ENCODE data around the gene PGM5.

PGM5 gene

GRCh38 chr9:68536876-68537615, 180.6 kb downstream of the PGM5 start:
- TF ChIP-seq CTCF (conservative IDR thresholded peaks at IDR 0.05; ENCODE audit: low read depth), result no peak
- no peak overlapping the region for H3K27ac ChIP-seq
- ChIA-PET POLR2A (ENCODE audit: low non-redundant PET) (no interaction called here), CTCF (interaction anchor here (1.5 kb wide), 1 partner anchor 31 kb away, joined by 3 read pairs; no protein-coding TSS in a partner anchor)
- no peak for DNase-seq (ENCODE audit: low spot score)

GRCh38 chr9:68537616-68537880, 181.1 kb downstream of the PGM5 start:
- POLR2A ChIA-PET (ENCODE audit: low non-redundant PET), result no interaction called here
- TF ChIP-seq CTCF (conservative IDR thresholded peaks at IDR 0.05; ENCODE audit: low read depth), result no peak

GRCh38 chr9:68538200-68538599, 181.8 kb downstream of the PGM5 start:
- no peak for DNase-seq (ENCODE audit: low spot score)
- ChIA-PET POLR2A (ENCODE audit: low non-redundant PET) (no interaction called here), CTCF (interaction anchor here (1.5 kb wide), 1 partner anchor 30 kb away, joined by 3 read pairs; no protein-coding TSS in a partner anchor)
- no peak overlapping the region for H3K27ac ChIP-seq
- no peak for TF ChIP-seq CTCF (conservative IDR thresholded peaks at IDR 0.05; ENCODE audit: low read depth)

More at GRCh38 chr9:68537616-68537880, 181.1 kb downstream of the PGM5 start:
- no peak overlapping the region for H3K27ac ChIP-seq
- CTCF ChIA-PET, result interaction anchor here (1.5 kb wide), 1 partner anchor 30 kb away, joined by 3 read pairs; no protein-coding TSS in a partner anchor
- DNase-seq (ENCODE audit: low spot score), result no peak

GRCh38 chr9:68540712-68541535, 184.5 kb downstream of the PGM5 start, which contains the start of gene TMEM252:
TMEM252 (minus strand) TSS chr9:68540883; CDS start chr9:68540814, 69 bp downstream.
- DNase-seq (ENCODE audit: low spot score), result no peak
- POLR2A ChIA-PET (ENCODE audit: low non-redundant PET), result no interaction called here
- no peak for TF ChIP-seq CTCF (conservative IDR thresholded peaks at IDR 0.05; ENCODE audit: low read depth)
- CTCF ChIA-PET, result interaction anchor here (0.6 kb wide), 1 partner anchor 18 kb away, joined by 3 read pairs; no protein-coding TSS in a partner anchor
- no peak within 1 kb of the TSS for H3K27ac ChIP-seq

GRCh38 chr9:68541568-68541967, 185.2 kb downstream of the PGM5 start:
- no peak overlapping the region for H3K27ac ChIP-seq
- POLR2A ChIA-PET (ENCODE audit: low non-redundant PET), result no interaction called here
- CTCF ChIA-PET, result interaction anchor here (0.7 kb wide), 1 partner anchor 44 kb away, joined by 3 read pairs; no protein-coding TSS in a partner anchor
- TF ChIP-seq CTCF (conservative IDR thresholded peaks at IDR 0.05; ENCODE audit: low read depth), result no peak
- DNase-seq (ENCODE audit: low spot score), result no peak

GRCh38 chr9:68545033-68545705, 188.8 kb downstream of the PGM5 start:
- TF ChIP-seq CTCF (conservative IDR thresholded peaks at IDR 0.05; ENCODE audit: low read depth), result no peak
- DNase-seq (ENCODE audit: low spot score), result no peak
- ChIA-PET CTCF (no interaction called here), POLR2A (ENCODE audit: low non-redundant PET) (no interaction called here)
- H3K27ac ChIP-seq, result no peak overlapping the region
